Mesenteric fat pad (tissue), 1 donor: Measurements from ENCODE around the gene DSP. TPM values are rescaled to one million over a fixed set of nuclear protein-coding genes. Genes with fewer than 3 reads are reported as not detected.

ENCODE experiments used
- DNase-seq: peaks from one replicate; pipeline ENCODE4 v3.0.0-alpha.2; 2020; ENCODE audit warnings: low spot score
- long read RNA-seq: library from polyadenylated mRNA; unstranded; transcript quantifications from one replicate; pipeline ENCODE4 v2.0.0, GENCODE V29; 2020
- total RNA-seq: library from RNA; stranded (reverse); fragmentation: NEBNext Ultra II Directional; extraction: Animal tissue kit (Norgen Biotek cat#: 25700); gene quantifications from one replicate; pipeline ENCODE4 v1.2.1, GENCODE V29; 2021
- donor health status: DM: yes; HTN: yes; CAD: no.

The DSP gene, protein sequence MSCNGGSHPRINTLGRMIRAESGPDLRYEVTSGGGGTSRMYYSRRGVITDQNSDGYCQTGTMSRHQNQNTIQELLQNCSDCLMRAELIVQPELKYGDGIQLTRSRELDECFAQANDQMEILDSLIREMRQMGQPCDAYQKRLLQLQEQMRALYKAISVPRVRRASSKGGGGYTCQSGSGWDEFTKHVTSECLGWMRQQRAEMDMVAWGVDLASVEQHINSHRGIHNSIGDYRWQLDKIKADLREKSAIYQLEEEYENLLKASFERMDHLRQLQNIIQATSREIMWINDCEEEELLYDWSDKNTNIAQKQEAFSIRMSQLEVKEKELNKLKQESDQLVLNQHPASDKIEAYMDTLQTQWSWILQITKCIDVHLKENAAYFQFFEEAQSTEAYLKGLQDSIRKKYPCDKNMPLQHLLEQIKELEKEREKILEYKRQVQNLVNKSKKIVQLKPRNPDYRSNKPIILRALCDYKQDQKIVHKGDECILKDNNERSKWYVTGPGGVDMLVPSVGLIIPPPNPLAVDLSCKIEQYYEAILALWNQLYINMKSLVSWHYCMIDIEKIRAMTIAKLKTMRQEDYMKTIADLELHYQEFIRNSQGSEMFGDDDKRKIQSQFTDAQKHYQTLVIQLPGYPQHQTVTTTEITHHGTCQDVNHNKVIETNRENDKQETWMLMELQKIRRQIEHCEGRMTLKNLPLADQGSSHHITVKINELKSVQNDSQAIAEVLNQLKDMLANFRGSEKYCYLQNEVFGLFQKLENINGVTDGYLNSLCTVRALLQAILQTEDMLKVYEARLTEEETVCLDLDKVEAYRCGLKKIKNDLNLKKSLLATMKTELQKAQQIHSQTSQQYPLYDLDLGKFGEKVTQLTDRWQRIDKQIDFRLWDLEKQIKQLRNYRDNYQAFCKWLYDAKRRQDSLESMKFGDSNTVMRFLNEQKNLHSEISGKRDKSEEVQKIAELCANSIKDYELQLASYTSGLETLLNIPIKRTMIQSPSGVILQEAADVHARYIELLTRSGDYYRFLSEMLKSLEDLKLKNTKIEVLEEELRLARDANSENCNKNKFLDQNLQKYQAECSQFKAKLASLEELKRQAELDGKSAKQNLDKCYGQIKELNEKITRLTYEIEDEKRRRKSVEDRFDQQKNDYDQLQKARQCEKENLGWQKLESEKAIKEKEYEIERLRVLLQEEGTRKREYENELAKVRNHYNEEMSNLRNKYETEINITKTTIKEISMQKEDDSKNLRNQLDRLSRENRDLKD (N-terminal part only)
- 4.0 TPM for total RNA-seq
- long read RNA-seq, full-length matches to known transcripts = 1 of 12 reads
- long read RNA-seq, partial matches to known transcripts = 11 of 12 reads
- long read RNA-seq, other reads (novel, unspliced or antisense) = 0 of 12 reads

DNA sequence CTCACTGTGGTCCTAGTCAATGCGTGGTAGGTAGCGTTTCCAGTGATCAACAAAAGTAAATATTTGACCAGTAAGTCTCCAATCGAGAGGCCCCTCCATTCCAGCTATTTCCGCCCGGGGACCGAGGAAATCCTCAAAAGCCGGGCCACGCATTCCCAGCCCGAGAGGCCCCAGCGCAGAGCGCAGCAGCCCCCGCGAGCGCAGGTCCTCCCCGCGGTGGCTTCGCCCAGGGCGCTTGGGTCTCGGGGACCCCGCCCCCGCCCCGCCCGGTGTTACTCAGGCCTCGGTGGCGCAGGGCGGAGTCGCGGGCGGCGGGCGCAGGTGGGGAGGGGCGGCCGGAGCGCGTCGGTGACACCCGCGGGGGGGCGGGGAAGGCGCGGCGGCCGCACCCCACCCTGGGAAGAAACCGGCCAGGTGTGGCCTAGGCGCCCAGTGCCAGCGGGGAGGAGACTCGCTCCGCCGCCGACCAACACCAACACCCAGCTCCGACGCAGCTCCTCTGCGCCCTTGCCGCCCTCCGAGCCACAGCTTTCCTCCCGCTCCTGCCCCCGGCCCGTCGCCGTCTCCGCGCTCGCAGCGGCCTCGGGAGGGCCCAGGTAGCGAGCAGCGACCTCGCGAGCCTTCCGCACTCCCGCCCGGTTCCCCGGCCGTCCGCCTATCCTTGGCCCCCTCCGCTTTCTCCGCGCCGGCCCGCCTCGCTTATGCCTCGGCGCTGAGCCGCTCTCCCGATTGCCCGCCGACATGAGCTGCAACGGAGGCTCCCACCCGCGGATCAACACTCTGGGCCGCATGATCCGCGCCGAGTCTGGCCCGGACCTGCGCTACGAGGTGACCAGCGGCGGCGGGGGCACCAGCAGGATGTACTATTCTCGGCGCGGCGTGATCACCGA, at the start of gene DSP:
Gene DSP, plus strand, starts transcription at position 497 of the 890 bp plus-strand sequence. Its CDS starts 245 bp downstream, at position 742.
- DNase-seq = no peak

DNA sequence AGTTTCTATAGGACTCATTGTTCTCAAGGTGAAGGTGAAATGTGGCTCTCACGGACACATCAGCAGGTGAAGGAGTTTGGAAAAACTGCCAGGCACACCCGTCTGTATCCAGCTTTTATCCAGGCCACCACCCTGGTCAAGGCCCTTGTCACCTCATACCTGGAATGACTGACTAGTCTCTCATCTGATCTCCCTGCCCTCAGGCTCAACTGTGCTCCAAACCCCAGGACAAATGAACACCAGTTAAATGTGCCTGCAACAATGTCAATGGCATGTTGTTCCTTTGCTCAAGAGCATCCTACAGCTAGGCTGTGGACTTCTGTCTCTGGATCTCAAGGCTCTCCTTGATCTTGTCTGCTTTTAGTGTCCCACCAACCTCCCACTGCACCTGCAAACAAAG, 47.6 kb upstream of the DSP start:
- no peak for DNase-seq

DNA sequence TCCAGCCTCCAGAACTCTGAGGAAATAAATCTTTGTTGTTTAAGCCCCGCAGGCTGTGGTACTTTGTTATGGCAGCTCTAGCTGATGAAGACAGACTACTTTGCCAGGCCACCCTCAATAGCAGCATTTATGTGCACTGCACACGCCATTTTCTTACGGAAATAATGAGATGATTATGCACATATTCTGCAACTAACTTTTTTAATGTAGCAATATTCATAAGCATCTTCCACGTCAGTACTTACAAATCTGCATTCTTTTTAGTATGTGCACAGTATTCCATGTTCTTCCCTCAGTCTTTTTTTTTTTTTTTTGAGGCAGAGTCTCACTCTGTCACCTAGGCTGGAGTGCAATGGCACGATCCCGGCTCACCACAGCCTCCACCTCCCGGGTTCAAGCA, 46.8 kb upstream of the DSP start:
- no peak for DNase-seq

DNA sequence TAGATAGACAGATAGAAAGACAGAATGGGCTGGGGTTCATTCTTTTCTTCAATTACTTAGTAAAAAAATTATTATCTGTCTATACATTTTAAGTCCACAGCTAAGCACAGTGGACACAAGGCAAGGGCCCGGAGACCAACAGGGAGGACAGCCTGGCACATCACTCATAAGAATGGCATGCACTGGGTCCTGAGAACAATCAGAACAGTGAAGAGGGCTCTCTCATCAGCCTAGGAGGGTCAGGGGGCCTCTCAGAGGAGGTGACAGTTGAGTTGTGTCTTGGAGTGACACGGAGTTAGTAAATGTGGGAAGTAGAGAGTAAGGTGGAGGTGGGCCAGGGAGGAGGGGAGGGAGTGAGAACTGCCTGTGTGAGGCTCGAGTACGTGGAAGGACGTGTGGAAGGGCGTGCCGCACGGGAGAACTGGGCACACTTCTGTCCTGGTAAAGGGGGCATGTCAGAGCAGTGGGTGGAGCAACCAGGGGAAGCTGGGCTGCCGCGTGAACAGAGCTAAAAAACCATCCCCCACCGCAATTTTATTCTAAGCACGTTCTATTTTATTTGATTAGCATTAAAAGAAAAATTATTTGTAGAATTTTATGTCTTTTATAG, 45.1 kb upstream of the DSP start:
- DNase-seq = no peak

DNA sequence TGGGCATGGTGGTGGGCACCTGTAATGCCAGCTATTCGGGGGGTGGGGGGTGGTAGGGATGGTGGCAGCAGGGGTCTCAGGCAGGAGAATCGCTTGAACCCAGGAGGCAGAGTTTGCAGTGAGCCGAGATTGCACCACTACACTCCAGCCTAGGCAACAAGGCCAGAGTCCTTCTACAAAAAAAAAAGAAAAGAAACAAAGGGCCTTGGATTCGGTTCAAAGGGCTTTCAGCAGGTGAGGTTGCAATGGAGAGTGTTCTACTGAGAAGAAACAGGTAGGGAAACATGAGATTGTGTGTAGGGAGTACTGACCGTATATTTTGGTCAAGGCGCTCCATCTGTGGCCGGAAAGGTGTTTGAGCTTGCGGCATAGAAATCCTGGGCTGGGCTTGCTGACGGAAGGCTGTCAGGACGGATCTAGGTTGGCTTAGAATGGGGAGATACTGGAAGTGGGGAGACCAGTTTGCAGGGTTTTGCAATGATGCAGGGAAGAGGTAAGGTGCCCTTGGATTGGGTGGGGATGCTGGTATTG, 40.7 kb upstream of the DSP start:
- no peak for DNase-seq

DNA sequence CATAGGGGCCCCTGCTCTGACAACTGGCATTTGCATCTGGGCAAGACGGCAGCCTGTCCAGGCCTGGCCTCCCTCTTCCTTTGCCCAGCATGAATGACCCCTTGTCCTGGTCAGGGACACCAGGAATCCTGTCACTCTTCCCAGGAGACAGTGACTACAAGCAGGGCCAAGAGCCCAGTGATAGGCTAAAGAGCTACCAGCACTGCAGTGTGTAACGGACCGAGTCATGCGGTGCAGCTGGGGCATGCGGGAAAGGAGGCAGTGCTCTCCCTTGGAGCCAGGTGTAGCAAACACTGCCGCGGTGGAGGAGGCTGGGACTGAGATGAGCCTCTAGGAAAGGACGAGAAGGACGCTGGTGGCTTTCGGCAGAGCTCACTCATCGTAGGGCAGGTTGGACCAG, 38.7 kb upstream of the DSP start:
- DNase-seq = no peak

DNA sequence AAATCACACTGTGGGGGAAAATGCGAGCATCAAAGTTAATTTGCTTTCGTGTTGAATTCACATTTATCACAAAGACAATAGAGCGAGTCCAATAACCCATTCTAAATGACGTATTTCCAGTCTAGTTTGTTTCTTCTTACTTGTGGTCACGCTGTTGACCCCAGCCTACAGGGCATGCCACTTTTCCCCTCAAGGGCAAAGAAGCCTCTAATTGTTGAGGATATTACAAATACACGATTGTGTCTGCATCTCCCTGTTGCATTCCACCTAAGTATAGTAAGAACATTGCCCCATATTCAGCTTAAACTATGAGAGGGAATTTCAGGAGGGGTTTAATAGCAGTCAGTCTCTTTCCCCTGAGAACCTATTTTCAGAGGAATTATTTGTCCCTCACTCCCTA, 37.4 kb upstream of the DSP start:
- no peak for DNase-seq

DNA sequence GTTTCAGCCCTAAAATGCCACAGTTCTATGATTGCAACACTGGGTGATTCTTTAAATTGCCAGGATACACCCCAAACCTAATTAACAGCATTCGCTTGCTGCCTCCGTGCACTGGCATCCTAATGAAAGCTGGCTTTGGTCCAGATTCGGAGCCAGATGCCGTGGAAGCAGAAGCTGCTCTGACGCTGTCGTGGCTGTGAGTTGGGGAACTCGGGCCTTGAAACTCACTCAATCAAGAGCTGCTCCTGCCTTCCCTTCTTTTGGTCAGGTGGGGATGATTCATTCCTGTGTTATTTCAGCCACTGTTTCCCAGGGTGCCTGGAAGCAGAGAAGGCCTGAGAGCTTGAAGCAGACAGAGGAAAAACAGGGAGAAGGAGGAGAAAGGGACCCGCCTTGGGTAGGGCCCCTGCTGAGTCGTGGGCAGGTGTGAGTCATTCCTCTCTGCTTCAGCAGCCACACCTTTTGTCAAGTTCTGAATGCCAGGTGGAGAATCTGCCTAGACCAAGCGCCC, 36.2 kb upstream of the DSP start:
- no peak for DNase-seq

DNA sequence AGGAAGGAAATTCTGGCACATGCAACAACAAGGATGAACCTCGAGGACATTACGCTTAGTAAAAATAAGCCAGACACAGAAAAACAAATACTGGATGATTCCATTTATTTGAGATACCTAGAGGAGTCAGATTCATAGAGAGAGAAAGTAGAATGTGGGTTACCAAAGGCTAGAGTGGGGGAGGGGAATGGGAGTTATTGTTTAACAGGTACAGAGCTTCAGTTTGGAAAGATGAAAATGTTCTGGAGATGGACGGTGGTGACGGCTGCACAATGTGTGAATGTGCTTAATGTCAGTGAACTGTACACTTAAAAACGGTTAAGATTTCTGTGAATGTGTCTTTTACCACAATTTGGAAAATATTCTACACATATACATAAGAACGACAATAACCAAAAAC, 33.9 kb upstream of the DSP start:
- DNase-seq = no peak

DNA sequence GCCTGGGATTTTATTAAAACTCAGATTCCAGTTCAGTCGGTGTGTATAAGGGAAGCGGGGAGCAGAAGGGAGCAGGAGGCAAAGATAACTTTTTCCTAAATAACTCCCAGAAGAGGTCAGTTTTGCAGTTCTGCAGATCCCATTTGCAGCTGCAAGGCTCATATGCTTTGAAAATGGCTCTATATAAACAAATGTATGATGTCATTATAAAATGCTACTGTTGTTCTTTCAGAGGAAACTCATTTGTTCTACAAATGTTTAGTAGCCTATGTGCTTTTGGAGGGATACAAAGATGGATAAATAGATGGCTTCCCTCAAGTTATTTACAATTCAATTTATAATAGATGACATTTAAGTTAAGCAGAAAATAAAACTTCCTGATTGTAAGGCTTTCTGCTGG, 29.2 kb upstream of the DSP start:
- DNase-seq = no peak

DNA sequence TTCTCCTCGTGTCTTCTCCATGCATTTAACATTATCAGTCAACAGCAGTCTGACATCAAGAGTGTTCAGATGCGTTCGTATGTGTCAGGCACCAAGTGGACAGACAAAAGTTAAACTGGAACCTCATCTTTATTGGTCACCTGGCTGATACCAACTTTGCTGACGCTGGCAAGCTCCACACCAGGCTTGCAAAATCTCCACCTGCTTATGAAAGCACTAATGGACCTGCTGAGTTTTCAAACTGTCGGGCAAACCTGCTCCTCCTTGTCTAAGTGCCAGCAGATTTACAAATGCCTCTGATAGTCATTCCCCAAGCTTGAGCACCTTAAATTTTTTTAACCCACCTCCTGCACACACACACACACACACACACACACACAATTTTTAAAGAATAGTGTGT, 27.9 kb upstream of the DSP start:
- DNase-seq = no peak

DNA sequence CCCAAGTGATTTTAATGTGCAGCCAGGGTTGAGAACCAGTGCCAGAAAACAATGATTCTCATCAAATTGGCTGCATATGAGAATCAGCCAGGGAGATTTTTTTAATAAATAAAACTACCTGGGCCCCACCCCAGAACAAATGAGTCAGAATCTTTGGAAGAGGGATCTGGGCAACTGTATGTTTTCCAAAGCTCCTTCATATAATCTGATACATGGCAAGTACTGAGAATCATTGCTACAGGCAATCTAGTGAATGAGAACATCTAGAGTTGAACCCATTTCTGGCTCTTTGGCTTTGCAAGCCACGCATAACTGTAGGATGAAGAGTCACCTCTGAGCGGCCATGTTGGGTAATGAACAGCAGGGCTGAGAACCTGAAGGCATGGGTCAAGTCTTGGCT, 26.1 kb upstream of the DSP start:
- no peak for DNase-seq

DNA sequence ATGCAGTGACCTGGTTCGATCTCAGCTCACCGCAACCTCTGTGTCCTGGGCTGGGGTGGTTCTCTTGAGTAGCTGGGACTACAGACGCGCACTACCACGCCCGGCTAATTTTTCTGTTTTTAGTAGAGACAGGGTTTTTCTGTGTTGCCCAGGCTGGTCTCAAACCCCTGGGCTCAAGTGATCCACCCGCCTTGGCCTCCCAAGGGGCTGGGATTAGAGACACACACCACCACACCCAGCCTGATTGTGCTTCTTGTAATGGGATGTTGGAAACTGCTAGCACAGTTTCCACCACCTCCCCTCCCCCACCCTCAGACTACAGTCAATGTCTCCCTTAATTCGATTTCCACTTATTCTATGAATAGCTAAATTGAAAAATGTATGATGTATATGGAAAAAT, 22.6 kb upstream of the DSP start:
- no peak for DNase-seq

DNA sequence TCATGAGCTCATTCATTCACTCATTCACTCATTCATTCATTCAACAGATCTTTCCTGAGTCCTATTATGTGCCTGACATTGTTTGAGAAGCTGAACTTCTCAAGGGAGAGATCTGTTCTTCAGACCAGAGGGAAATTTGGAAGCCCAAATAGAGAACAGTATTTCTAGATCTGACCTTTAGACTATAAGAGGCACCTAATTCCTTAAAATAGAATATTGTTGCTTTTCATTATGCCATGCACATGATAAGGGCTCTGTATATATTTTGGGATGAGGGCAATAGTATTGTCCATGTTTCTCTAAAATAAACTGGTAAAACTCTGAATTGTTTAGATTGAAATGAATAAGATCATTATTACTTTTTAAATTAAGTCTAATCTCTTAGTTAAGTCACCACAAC, 18.6 kb upstream of the DSP start:
- no peak for DNase-seq

DNA sequence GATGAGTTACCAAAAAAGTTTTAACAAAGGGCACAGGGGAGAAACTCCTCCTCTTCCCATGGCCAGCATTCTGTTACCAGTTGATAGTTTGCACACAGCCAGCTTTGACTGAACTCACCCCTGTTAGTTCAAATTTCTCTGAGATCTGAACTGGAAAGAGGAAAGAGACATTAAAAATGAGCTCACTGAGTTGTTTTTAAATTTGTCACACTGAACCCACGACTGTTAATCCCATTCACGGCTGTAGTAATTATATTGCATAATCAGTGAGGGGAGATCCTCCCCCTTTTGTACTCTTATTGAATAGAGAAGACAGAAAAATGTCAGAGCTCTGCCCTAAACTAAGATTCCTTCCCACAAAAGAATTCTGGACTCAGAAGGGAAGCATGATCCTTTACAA, 17.5 kb upstream of the DSP start:
- no peak for DNase-seq

DNA sequence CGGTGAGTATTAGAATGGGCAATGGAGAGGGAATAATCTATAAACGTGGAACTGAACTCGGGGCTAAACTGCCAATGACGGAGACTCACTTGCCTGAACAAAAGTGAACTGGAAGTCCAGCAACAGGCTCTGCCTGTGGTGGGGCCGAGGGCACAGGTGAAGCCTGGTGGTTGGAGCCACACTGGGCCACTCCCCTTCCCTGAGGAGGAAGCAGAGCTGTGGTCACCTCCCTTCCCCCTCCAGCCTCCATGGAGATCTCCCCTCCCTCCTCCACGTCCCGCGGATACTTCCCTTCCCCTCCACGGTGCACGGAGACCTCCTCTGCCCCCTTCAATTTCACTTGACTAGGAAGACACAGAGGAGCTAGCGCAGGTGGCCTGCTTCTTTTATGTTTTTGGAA, 14.7 kb upstream of the DSP start:
- no peak for DNase-seq

DNA sequence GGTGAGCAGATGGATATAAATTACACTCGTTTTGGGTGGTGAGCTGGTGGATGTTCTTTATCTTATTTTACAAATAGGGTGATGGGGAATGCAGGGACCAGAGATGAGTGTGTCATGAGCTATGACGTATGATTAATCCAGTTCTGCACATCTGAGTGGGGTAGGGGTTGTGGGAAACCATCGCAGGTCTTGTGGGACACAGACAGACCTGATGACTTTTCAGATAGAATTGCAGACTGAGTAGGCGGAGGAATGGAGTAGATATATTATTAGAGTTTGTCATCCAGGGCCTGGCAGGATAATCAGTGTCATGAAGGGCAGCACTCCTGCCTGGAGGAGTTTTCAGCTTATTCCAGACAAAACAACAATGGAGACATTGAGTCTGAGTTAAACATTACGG, 12.9 kb upstream of the DSP start:
- no peak for DNase-seq

DNA sequence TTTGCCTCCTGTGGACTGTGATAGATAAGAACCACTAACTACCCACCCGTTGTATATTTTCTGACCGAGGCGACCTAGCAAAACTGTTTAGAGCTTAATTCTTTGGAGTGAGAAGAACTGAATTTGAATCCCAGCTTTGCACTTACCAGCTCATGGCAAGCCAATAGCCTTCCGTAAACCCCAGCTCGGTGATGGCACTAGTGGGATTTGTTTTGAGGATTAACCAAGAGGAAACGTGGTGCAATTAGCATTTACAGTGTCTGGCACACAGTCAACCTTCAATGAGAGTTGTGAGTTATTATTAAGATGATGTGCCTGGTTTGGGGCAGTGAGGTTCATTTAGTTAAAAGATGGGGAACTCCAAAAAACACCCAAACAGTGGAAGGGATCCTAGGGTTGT, 12.3 kb upstream of the DSP start:
- no peak for DNase-seq

DNA sequence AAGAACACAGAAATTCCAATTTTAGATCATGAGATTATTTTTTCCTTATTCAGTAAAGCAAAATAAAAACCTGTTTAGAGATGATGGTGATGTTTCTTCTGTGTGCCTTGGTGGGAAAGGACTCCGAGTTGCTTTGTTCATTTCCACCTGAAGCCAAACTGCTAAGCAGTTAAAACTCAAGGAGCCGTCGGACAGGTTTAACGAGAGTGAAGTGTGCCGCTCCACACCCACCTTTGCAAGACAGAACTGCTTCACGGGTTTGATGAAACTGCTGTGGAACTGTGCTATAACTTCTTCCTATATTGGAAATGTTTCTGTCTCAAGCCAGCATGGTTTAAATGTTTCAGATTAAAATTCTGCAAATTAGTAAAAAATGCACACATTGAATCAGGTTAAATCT, 9.2 kb upstream of the DSP start:
- no peak for DNase-seq

DNA sequence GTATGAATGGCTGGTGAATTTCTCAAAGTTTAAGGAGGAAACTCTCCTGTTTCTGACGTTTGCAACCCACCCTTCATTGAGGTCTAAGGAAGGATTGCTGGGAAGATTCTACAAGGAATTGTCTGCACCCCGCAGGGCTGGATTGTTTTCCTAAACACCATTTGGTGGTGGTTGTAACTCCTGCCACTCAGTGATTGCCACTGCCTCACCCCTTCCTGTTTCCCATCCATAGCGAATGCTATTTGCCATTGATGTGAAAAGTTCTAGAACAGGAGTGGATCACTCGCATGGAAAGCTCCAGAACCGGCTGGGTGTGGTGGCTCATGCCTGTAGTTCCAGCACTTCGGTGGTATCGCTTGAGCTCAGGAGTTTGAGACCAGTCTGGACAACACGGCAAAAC, 8.7 kb upstream of the DSP start:
- no peak for DNase-seq
